PC-9 (cell line): ENCODE results near the gene CELA3B. TPM values are rescaled to one million over a fixed set of nuclear protein-coding genes. Genes with fewer than 3 reads are reported as not detected.

Experiments
- BruUV-seq: library from RNA; stranded (reverse); fragments of 400-500 nt; replicated peaks from 2 replicates; lab custom pipeline; 2021; lab: Mats Ljungman, UMichigan
- CTCF ChIA-PET: fragments of 300-600 bp; sonication (Branson Sonifier 250); formaldehyde crosslinking; loops from one replicate; lab custom pipeline; 2022; ENCODE audit warnings: antibody characterized with exemption; lab: Charles Lee
- POLR2A ChIA-PET: fragments of 300-600 bp; sonication (Branson Sonifier 250); formaldehyde crosslinking; loops from one replicate; lab custom pipeline; 2022; ENCODE audit warnings: antibody characterized with exemption; ENCODE audit not compliant: unreplicated experiment; lab: Charles Lee
- DNase-seq, 2 experiments: peaks; one replicate each; pipeline versions ENCODE4 v3.0.0 to v3.0.0-alpha.2; 2015 to 2022; ENCODE audit warnings: mixed read lengths in 1 of 2
- H2AFZ ChIP-seq: fragments of 200-600 bp; sonication (generic); 2 replicates; pipeline ENCODE4 v1.8.1; 2017; ENCODE audit warnings: antibody characterized with exemption
- H3F3A ChIP-seq: fragments of 200-600 bp; sonication (generic); 2 replicates; pipeline ENCODE4 v1.8.1; 2017; ENCODE audit warnings: antibody characterized with exemption, mild to moderate bottlenecking, low read depth; ENCODE audit not compliant: insufficient read depth
- H3K27ac ChIP-seq: fragments of 200-600 bp; sonication (generic); 2 replicates; pipeline ENCODE4 v1.6.1; 2016; ENCODE audit warnings: mixed run types
- H3K27me3 ChIP-seq: fragments of 200-600 bp; sonication (generic); 2 replicates; pipeline ENCODE4 v1.6.1; 2016; ENCODE audit warnings: low read depth, mixed run types; ENCODE audit not compliant: insufficient read depth
- H3K36me3 ChIP-seq: fragments of 200-600 bp; sonication (generic); 2 replicates; pipeline ENCODE4 v1.6.1; 2016; ENCODE audit warnings: low read depth, mixed run types
- H3K4me1 ChIP-seq: fragments of 200-600 bp; sonication (generic); replicated peaks from 2 replicates; pipeline ENCODE4 v1.6.1; 2016; ENCODE audit warnings: mixed run types; ENCODE audit not compliant: insufficient read depth
- H3K4me2 ChIP-seq: fragments of 200-600 bp; sonication (generic); 2 replicates; pipeline ENCODE4 v1.6.1; 2017; ENCODE audit warnings: mixed run types
- H3K4me3 ChIP-seq: fragments of 200-600 bp; sonication (generic); 2 replicates; pipeline ENCODE4 v1.6.1; 2016; ENCODE audit warnings: mixed run types
- H3K79me2 ChIP-seq: fragments of 200-600 bp; sonication (generic); 2 replicates; pipeline ENCODE4 v1.6.1; 2017; ENCODE audit warnings: low read depth, mixed run types
- H3K9me2 ChIP-seq: fragments of 200-600 bp; sonication (generic); 2 replicates; pipeline ENCODE4 v1.8.1; 2017; ENCODE audit warnings: mild to moderate bottlenecking; ENCODE audit not compliant: insufficient read depth
- H3K9me3 ChIP-seq: fragments of 200-600 bp; sonication (generic); 2 replicates; pipeline ENCODE4 v1.8.1; 2016; ENCODE audit warnings: low read depth; ENCODE audit not compliant: insufficient read depth
- H4K20me1 ChIP-seq: fragments of 200-600 bp; sonication (generic); 2 replicates; pipeline ENCODE4 v1.8.1; 2017; ENCODE audit not compliant: insufficient read depth
- CTCF ChIP-seq: fragments of 200-600 bp; sonication (generic); conservative IDR thresholded peaks from 2 replicates; pipeline ENCODE4 v1.6.1; 2017; ENCODE audit warnings: mixed run types, antibody characterized with exemption, mild to moderate bottlenecking, moderate library complexity
- EZH2 ChIP-seq: fragments of 200-600 bp; sonication (generic); IDR thresholded peaks from 2 replicates; pipeline ENCODE4 v1.8.0; 2017; ENCODE audit warnings: antibody characterized with exemption, low read depth
- intact Hi-C: fragments of 100-400 bp; cut with micrococcal nuclease; formaldehyde crosslinking; loops from one replicate; pipeline ENCODE4 v1.10.0; 2022; ENCODE audit not compliant: unreplicated experiment
- total RNA-seq: library from RNA; stranded (reverse); gene quantifications from 2 replicates; pipeline ENCODE4 v1.2.3, GENCODE V29; 2021

The CELA3B gene
- total RNA-seq, 1 experiment from 2014 or later = not detected

- Histone ChIP-seq H3K4me3 (no peak overlapping the region), H4K20me1 (no peaks in the 10 kb centered on the region), H3K4me2 (no peak overlapping the region), H3K4me1 (peaks cover 29% of the 10 kb centered on the region), H3K36me3 (no peaks in the 10 kb centered on the region), H2AFZ (no peak overlapping the region), H3K27me3 (no peaks in the 10 kb centered on the region), H3K9me3 (no peaks in the 10 kb centered on the region), H3F3A (peaks cover 9% of the 10 kb centered on the region; the same call in 1 of the 2 replicates), H3K27ac (no peak overlapping the region), H3K79me2 (no peaks in the 10 kb centered on the region), H3K9me2 (no peaks in the 10 kb centered on the region)
- ChIA-PET POLR2A (interaction anchor here (0.5 kb wide), 1 partner anchor 70 kb away, joined by 4 read pairs; no protein-coding TSS in a partner anchor), CTCF (no interaction called here)
- DNase-seq = no peak
- intact Hi-C loops = loop anchor here (2.0 kb wide), 4 partner anchors 25 to 191 kb away; no protein-coding TSS in a partner anchor
- TF ChIP-seq CTCF (no peak), EZH2 (no peak)
- no TSS peak for BruUV-seq
Observed at GRCh38 chr1:21955501-21956281, 21.1 kb upstream of the CELA3B start.

- no peaks in the 10 kb centered on the region for H4K20me1 ChIP-seq
- no peaks in the 10 kb centered on the region for H3K36me3 ChIP-seq
- peak; percentile 89 to 97 for DNase-seq
- H3K27me3 ChIP-seq = no peaks in the 10 kb centered on the region
- no peak overlapping the region for H3K4me3 ChIP-seq
- H3K27ac ChIP-seq = peak overlapping the region; percentile 3; the same call in 1 of the 2 replicates
- TF ChIP-seq EZH2 (no peak), CTCF (no peak)
- H2AFZ ChIP-seq = no peak overlapping the region
- no TSS peak for BruUV-seq
- H3K79me2 ChIP-seq = no peaks in the 10 kb centered on the region
- POLR2A ChIA-PET = interaction anchor here (0.5 to 0.7 kb wide), 5 partner anchors 14 to 173 kb away, joined by 3 to 23 read pairs (median 5); no protein-coding TSS in a partner anchor
- no peaks in the 10 kb centered on the region for H3K9me3 ChIP-seq
- peak overlapping the region; percentile 49 for H3K4me2 ChIP-seq
- CTCF ChIA-PET = interaction anchor here (0.6 kb wide), 3 partner anchors 67 to 1527 kb away, joined by 3 read pairs; no protein-coding TSS in a partner anchor
- H3K9me2 ChIP-seq = no peaks in the 10 kb centered on the region
- peaks cover 29% of the 10 kb centered on the region for H3K4me1 ChIP-seq
- H3F3A ChIP-seq = peaks cover 9% of the 10 kb centered on the region; the same call in 1 of the 2 replicates
- intact Hi-C loops = loop anchor here (1.0 to 2.0 kb wide), 5 partner anchors 26 to 192 kb away; no protein-coding TSS in a partner anchor
Observed at GRCh38 chr1:21956720-21957552, 19.9 kb upstream of the CELA3B start.

- Histone ChIP-seq H3K4me2 (no peak overlapping the region), H3K27ac (no peak overlapping the region), H3K9me3 (no peaks in the 10 kb centered on the region), H3K27me3 (no peaks in the 10 kb centered on the region), H3K36me3 (no peaks in the 10 kb centered on the region), H3K79me2 (no peaks in the 10 kb centered on the region), H2AFZ (no peak overlapping the region), H3K4me1 (peaks cover 30% of the 10 kb centered on the region), H4K20me1 (no peaks in the 10 kb centered on the region), H3K9me2 (no peaks in the 10 kb centered on the region), H3K4me3 (no peak overlapping the region), H3F3A (peaks cover 9% of the 10 kb centered on the region; the same call in 1 of the 2 replicates)
- DNase-seq = no peak
- TF ChIP-seq EZH2 (no peak), CTCF (no peak)
- BruUV-seq = no TSS peak
- ChIA-PET CTCF (interaction anchor here (0.6 kb wide), 1 partner anchor 470 kb away, joined by 3 read pairs; no protein-coding TSS in a partner anchor), POLR2A (no interaction called here)
- intact Hi-C loops = loop anchor here (5.0 to 10.0 kb wide), 2 partner anchors 63 to 179 kb away; partner anchors contain the start of gene USP48
Observed at GRCh38 chr1:21961337-21961736, 15.5 kb upstream of the CELA3B start.
